Dendritic cell treated with granulocyte-macrophage colony-stimulating factor and Interleukin-4, amounts not matched to agents 40 ng/mL and 50 ng/mL, for 4 days (primary cell): Measurements from ENCODE around the gene FMNL2.
A peak's percentile ranks its signal among the peaks of the same experiment; 100 is the strongest.

ENCODE experiments used
- H3K27ac Mint-ChIP-seq: one replicate; pipeline ENCODE4 v1.8.0; 2022; ENCODE audit warnings: mild to moderate bottlenecking, mixed read lengths
- H3K27me3 Mint-ChIP-seq: one replicate; pipeline ENCODE4 v1.8.0; 2022; ENCODE audit warnings: mild to moderate bottlenecking, mixed read lengths
- H3K36me3 Mint-ChIP-seq: one replicate; pipeline ENCODE4 v1.8.0; 2022; ENCODE audit warnings: low read depth, mixed read lengths
- H3K4me1 Mint-ChIP-seq: one replicate; pipeline ENCODE4 v1.8.0; 2022; ENCODE audit warnings: low read depth, mixed read lengths
- H3K4me3 Mint-ChIP-seq: one replicate; pipeline ENCODE4 v1.8.0; 2022; ENCODE audit warnings: mild to moderate bottlenecking, moderate library complexity, mixed read lengths
- H3K9me3 Mint-ChIP-seq: one replicate; pipeline ENCODE4 v1.8.0; 2022; ENCODE audit warnings: mixed read lengths
- intact Hi-C: fragments of 100-400 bp; cut with micrococcal nuclease; formaldehyde crosslinking; loops from one replicate; pipeline ENCODE4 v1.15.0; 2022

Gene FMNL2

GRCh38 chr2:152393377-152393776, 58.4 kb downstream of the FMNL2 start:
- intact Hi-C loops, result no loop called here
- Mint-ChIP-seq H3K4me3 (no peak overlapping the region), H3K27me3 (peaks cover 5% of the 10 kb centered on the region), H3K27ac (peak overlapping the region; percentile 37), H3K9me3 (peaks cover 15% of the 10 kb centered on the region), H3K36me3 (no peaks in the 10 kb centered on the region), H3K4me1 (peaks cover 14% of the 10 kb centered on the region)

- Mint-ChIP-seq H3K9me3 (peaks cover 10% of the 10 kb centered on the region), H3K27ac (peak overlapping the region; percentile 67), H3K36me3 (no peaks in the 10 kb centered on the region), H3K27me3 (peaks cover 6% of the 10 kb centered on the region), H3K4me1 (peaks cover 20% of the 10 kb centered on the region), H3K4me3 (no peak overlapping the region)
- intact Hi-C loops, result no loop called here
Measured at GRCh38 chr2:152394326-152394725, 59.4 kb downstream of the FMNL2 start.

GRCh38 chr2:152395103-152395502, 60.1 kb downstream of the FMNL2 start:
- Mint-ChIP-seq H3K27me3 (peaks cover 7% of the 10 kb centered on the region), H3K27ac (no peak overlapping the region), H3K9me3 (peaks cover 2% of the 10 kb centered on the region), H3K4me3 (no peak overlapping the region), H3K4me1 (peaks cover 26% of the 10 kb centered on the region), H3K36me3 (no peaks in the 10 kb centered on the region)
- intact Hi-C loops, result no loop called here

- Mint-ChIP-seq H3K9me3 (no peaks in the 10 kb centered on the region), H3K27me3 (peaks cover 7% of the 10 kb centered on the region), H3K4me3 (no peak overlapping the region), H3K36me3 (no peaks in the 10 kb centered on the region), H3K27ac (no peak overlapping the region), H3K4me1 (peaks cover 26% of the 10 kb centered on the region)
- intact Hi-C loops, result no loop called here
Measured at GRCh38 chr2:152395572-152395971, 60.6 kb downstream of the FMNL2 start.

GRCh38 chr2:152396051-152396511, 61.1 kb downstream of the FMNL2 start:
- no peaks in the 10 kb centered on the region for H3K9me3 Mint-ChIP-seq
- H3K4me1 Mint-ChIP-seq, result peaks cover 25% of the 10 kb centered on the region
- no peak overlapping the region for H3K4me3 Mint-ChIP-seq
- no peaks in the 10 kb centered on the region for H3K36me3 Mint-ChIP-seq
- no peak overlapping the region for H3K27ac Mint-ChIP-seq
- H3K27me3 Mint-ChIP-seq, result peaks cover 7% of the 10 kb centered on the region
- intact Hi-C loops, result no loop called here

GRCh38 chr2:152396763-152397162, 61.8 kb downstream of the FMNL2 start:
- H3K4me1 Mint-ChIP-seq, result peaks cover 26% of the 10 kb centered on the region
- peaks cover 7% of the 10 kb centered on the region for H3K27me3 Mint-ChIP-seq
- no peaks in the 10 kb centered on the region for H3K9me3 Mint-ChIP-seq
- no peak overlapping the region for H3K4me3 Mint-ChIP-seq
- peak overlapping the region; percentile 59 for H3K27ac Mint-ChIP-seq
- H3K36me3 Mint-ChIP-seq, result no peaks in the 10 kb centered on the region
- intact Hi-C loops, result no loop called here

- peak overlapping the region; percentile 41 for H3K27ac Mint-ChIP-seq
- H3K9me3 Mint-ChIP-seq, result no peaks in the 10 kb centered on the region
- H3K4me1 Mint-ChIP-seq, result peaks cover 32% of the 10 kb centered on the region
- no peak overlapping the region for H3K4me3 Mint-ChIP-seq
- no peaks in the 10 kb centered on the region for H3K36me3 Mint-ChIP-seq
- intact Hi-C loops, result no loop called here
- H3K27me3 Mint-ChIP-seq, result peaks cover 7% of the 10 kb centered on the region
Measured at GRCh38 chr2:152399003-152399402, 64.0 kb downstream of the FMNL2 start.

- no peaks in the 10 kb centered on the region for H3K36me3 Mint-ChIP-seq
- peaks cover 48% of the 10 kb centered on the region for H3K4me1 Mint-ChIP-seq
- H3K4me3 Mint-ChIP-seq, result no peak overlapping the region
- intact Hi-C loops, result no loop called here
- no peaks in the 10 kb centered on the region for H3K9me3 Mint-ChIP-seq
- peaks cover 7% of the 10 kb centered on the region for H3K27me3 Mint-ChIP-seq
- H3K27ac Mint-ChIP-seq, result no peak overlapping the region
Measured at GRCh38 chr2:152400607-152401214, 65.7 kb downstream of the FMNL2 start.

GRCh38 chr2:152402780-152403759, 68.1 kb downstream of the FMNL2 start:
- H3K36me3 Mint-ChIP-seq, result no peaks in the 10 kb centered on the region
- intact Hi-C loops, result no loop called here
- H3K9me3 Mint-ChIP-seq, result no peaks in the 10 kb centered on the region
- H3K4me1 Mint-ChIP-seq, result peaks cover 70% of the 10 kb centered on the region
- H3K4me3 Mint-ChIP-seq, result no peak overlapping the region
- H3K27me3 Mint-ChIP-seq, result peaks cover 3% of the 10 kb centered on the region
- peak overlapping the region; percentile 15 for H3K27ac Mint-ChIP-seq

GRCh38 chr2:152405206-152406118, 70.5 kb downstream of the FMNL2 start:
- intact Hi-C loops, result no loop called here
- peak overlapping the region; percentile 88 for H3K27ac Mint-ChIP-seq

GRCh38 chr2:152406119-152406835, 71.3 kb downstream of the FMNL2 start:
- no peaks in the 10 kb centered on the region for H3K36me3 Mint-ChIP-seq
- intact Hi-C loops, result no loop called here
- H3K4me1 Mint-ChIP-seq, result peaks cover 78% of the 10 kb centered on the region

More at GRCh38 chr2:152405206-152406118, 70.5 kb downstream of the FMNL2 start:
- Mint-ChIP-seq H3K4me3 (no peak overlapping the region), H3K9me3 (no peaks in the 10 kb centered on the region), H3K27me3 (no peaks in the 10 kb centered on the region), H3K4me1 (peaks cover 72% of the 10 kb centered on the region), H3K36me3 (no peaks in the 10 kb centered on the region)

GRCh38 chr2:152406836-152407161, 71.8 kb downstream of the FMNL2 start:
- Mint-ChIP-seq H3K4me3 (no peak overlapping the region), H3K27ac (peak overlapping the region; percentile 88), H3K36me3 (no peaks in the 10 kb centered on the region), H3K4me1 (peaks cover 79% of the 10 kb centered on the region), H3K9me3 (no peaks in the 10 kb centered on the region), H3K27me3 (no peaks in the 10 kb centered on the region)
- intact Hi-C loops, result loop anchor here (1.0 kb wide), 1 partner anchor 15 kb away; no protein-coding TSS in a partner anchor

More at GRCh38 chr2:152406119-152406835, 71.3 kb downstream of the FMNL2 start:
- Mint-ChIP-seq H3K27me3 (no peaks in the 10 kb centered on the region), H3K4me3 (no peak overlapping the region), H3K27ac (peak overlapping the region; percentile 88), H3K9me3 (no peaks in the 10 kb centered on the region)

- no peaks in the 10 kb centered on the region for H3K9me3 Mint-ChIP-seq
- peak overlapping the region; percentile 88 for H3K27ac Mint-ChIP-seq
- no peaks in the 10 kb centered on the region for H3K36me3 Mint-ChIP-seq
- intact Hi-C loops, result loop anchor here (1.0 kb wide), 1 partner anchor 14 kb away; no protein-coding TSS in a partner anchor
- no peaks in the 10 kb centered on the region for H3K27me3 Mint-ChIP-seq
- peak overlapping the region; percentile 40 for H3K4me3 Mint-ChIP-seq
- H3K4me1 Mint-ChIP-seq, result peaks cover 83% of the 10 kb centered on the region
Measured at GRCh38 chr2:152407204-152407721, 72.3 kb downstream of the FMNL2 start.
